ENCODE data around the gene PLCH2. TPM values are rescaled to one million over a fixed set of nuclear protein-coding genes. Genes with fewer than 3 reads are reported as not detected.

The PLCH2 gene
- total RNA-seq, 2 donors from 2014 or later, result 5.7 to 27.4 TPM

- no peak for ATAC-seq
- no peaks in the 10 kb centered on the region for H3K4me1 ChIP-seq
- H3K4me3 ChIP-seq, result no peak overlapping the region
Measured at GRCh38 chr1:2479618-2480017, 3.5 kb downstream of the PLCH2 start.

GRCh38 chr1:2480236-2480985 is 4.3 kb downstream of the PLCH2 start:
- TF ChIP-seq POLR2A (IDR thresholded peaks at IDR 0.05) (no peak), CTCF (IDR thresholded peaks at IDR 0.05) (no peak)
- 75 to 78% methylated on average over 12 to 16 of the region's 18 CpGs for WGBS, 2 donors
- no peak overlapping the region for H3K4me3 ChIP-seq
- DNase-seq (no peak), ATAC-seq (no peak)
- no peaks in the 10 kb centered on the region for H3K9me3 ChIP-seq
- no peak overlapping the region for H3K27ac ChIP-seq
- no peaks in the 10 kb centered on the region for H3K27me3 ChIP-seq
- intact Hi-C loops (cut with DNase I), result no loop called here
- H3K4me1 ChIP-seq, result no peaks in the 10 kb centered on the region
- H3K36me3 ChIP-seq (replicated peaks in 1 of 2; ENCODE audit: insufficient read depth in 1 of 2, low read depth in 2 of 2), result no peaks in the 10 kb centered on the region

More at GRCh38 chr1:2479618-2480017, 3.5 kb downstream of the PLCH2 start:
- H3K27ac ChIP-seq, result no peak overlapping the region
- no peaks in the 10 kb centered on the region for H3K27me3 ChIP-seq
- intact Hi-C loops (cut with DNase I), result no loop called here
- WGBS, 2 donors, result 70% methylated on average over 25 of the region's 28 CpGs; no CpG with 5 or more reads in 1 of the 2 donors
- no peak for TF ChIP-seq POLR2A (IDR thresholded peaks at IDR 0.05)
- no peak for TF ChIP-seq CTCF (IDR thresholded peaks at IDR 0.05)
- no peak for DNase-seq
- no peaks in the 10 kb centered on the region for H3K36me3 ChIP-seq (replicated peaks in 1 of 2; ENCODE audit: insufficient read depth in 1 of 2, low read depth in 2 of 2)
- no peaks in the 10 kb centered on the region for H3K9me3 ChIP-seq

- H3K27me3 ChIP-seq, result no peaks in the 10 kb centered on the region
- no peaks in the 10 kb centered on the region for H3K9me3 ChIP-seq
- no peak for TF ChIP-seq POLR2A (IDR thresholded peaks at IDR 0.05)
- no peak for TF ChIP-seq CTCF (IDR thresholded peaks at IDR 0.05)
- H3K36me3 ChIP-seq (replicated peaks in 1 of 2; ENCODE audit: insufficient read depth in 1 of 2, low read depth in 2 of 2), result no peaks in the 10 kb centered on the region
- no peak for DNase-seq
- intact Hi-C loops (cut with DNase I), result no loop called here
- H3K4me3 ChIP-seq, result no peak overlapping the region
- no peak for ATAC-seq
- no peak overlapping the region for H3K27ac ChIP-seq
- 47 to 80% methylated on average over 3 to 12 of the region's 12 CpGs for WGBS, 2 donors
- no peaks in the 10 kb centered on the region for H3K4me1 ChIP-seq
Measured at GRCh38 chr1:2480986-2481364, 4.9 kb downstream of the PLCH2 start.

- no peak for ATAC-seq
- DNase-seq, result no peak
- WGBS, 2 donors, result 74 to 79% methylated on average over 2 to 10 of the region's 10 CpGs
Measured at GRCh38 chr1:2481885-2482284, 5.8 kb downstream of the PLCH2 start.

More at GRCh38 chr1:2481885-2482284, 5.8 kb downstream of the PLCH2 start:
- Histone ChIP-seq H3K27me3 (no peaks in the 10 kb centered on the region), H3K4me1 (no peaks in the 10 kb centered on the region), H3K4me3 (no peak overlapping the region), H3K36me3 (replicated peaks in 1 of 2; ENCODE audit: insufficient read depth in 1 of 2, low read depth in 2 of 2) (no peaks in the 10 kb centered on the region), H3K9me3 (no peaks in the 10 kb centered on the region), H3K27ac (no peak overlapping the region)
- TF ChIP-seq CTCF (IDR thresholded peaks at IDR 0.05) (no peak), POLR2A (IDR thresholded peaks at IDR 0.05) (no peak)
- intact Hi-C loops (cut with DNase I), result no loop called here

Data from body of pancreas (tissue), 4 donors.